HCT116 (cell line): ENCODE results near the gene TMEM62. TPM values are rescaled to one million over a fixed set of nuclear protein-coding genes. Genes with fewer than 3 reads are reported as not detected.

ENCODE experiments used
- ATAC-seq: fragments of 200-7000 bp; cut with Tn5 transposase; 2 replicates; pipeline ENCODE4 v1.9.1; 2020; ENCODE audit warnings: mild to moderate bottlenecking, moderate library complexity
- BruUV-seq: library from RNA; stranded (reverse); fragments of 400-500 nt; replicated peaks from 2 replicates; lab custom pipeline; 2021; lab: Mats Ljungman, UMichigan
- CTCF ChIA-PET: fragments of 300-600 bp; sonication (Branson Sonifier 250); formaldehyde crosslinking; loops from one replicate; lab custom pipeline; 2021; ENCODE audit warnings: antibody characterized with exemption; lab: Charles Lee
- POLR2A ChIA-PET: fragments of 300-600, 350-600 bp; sonication (Branson Sonifier 250); formaldehyde crosslinking; loops from one replicate; lab custom pipeline; 2021; ENCODE audit warnings: antibody characterized with exemption; lab: Charles Lee
- RAD21 ChIA-PET, 2 experiments: fragments of 300-600 bp; sonication (Branson Sonifier 250); formaldehyde crosslinking; loops; one replicate each; lab custom pipeline; 2023; ENCODE audit warnings: low total read pairs in 2 of 2; ENCODE audit not compliant: uncharacterized antibody in 2 of 2, unreplicated experiment in 2 of 2, low non-redundant PET in 1 of 2; lab: Charles Lee
- DNase-seq: peaks from one replicate; pipeline ENCODE4 v3.0.0-alpha.2; 2010; ENCODE audit warnings: low read depth, low spot score
- H2AFZ ChIP-seq: fragments of 200-600 bp; shearing (Covaris generic), sonication (generic); 2 replicates; pipeline ENCODE4 v1.6.1; 2017; ENCODE audit warnings: low read depth, mixed run types, mixed read lengths, antibody characterized with exemption, low read length; ENCODE audit not compliant: poor library complexity, severe bottlenecking
- H3K27ac ChIP-seq: 2 replicates; pipeline ENCODE4 v1.5.1; 2012; ENCODE audit warnings: low read depth, low read length
- H3K27me3 ChIP-seq: fragments of 200-600 bp; sonication (generic); 2 replicates; pipeline ENCODE4 v1.6.1; 2016; ENCODE audit warnings: mixed run types, low read length, mixed read lengths; ENCODE audit not compliant: insufficient read depth
- H3K36me3 ChIP-seq, 2 experiments: fragments of 200-500 bp in 1 of 2; fragments of 200-600 bp in 1 of 2; sonication (Bioruptor generic) in 1 of 2; sonication (generic) in 1 of 2; 2 replicates each; pipeline versions ENCODE4 v1.5.1 to v1.6.1; 2014 to 2016; ENCODE audit warnings: low read length in 2 of 2, inconsistent platforms in 1 of 2, mixed read lengths in 1 of 2, mixed run types in 1 of 2; ENCODE audit not compliant: insufficient read depth in 2 of 2, control insufficient read depth in 1 of 2
- H3K4me1 ChIP-seq, 2 experiments: fragments of 200-600 bp in 1 of 2; sonication (generic) in 1 of 2; 2 replicates each; pipeline versions ENCODE4 v1.5.1 to v1.6.1; 2012 to 2017; ENCODE audit warnings: low read length in 2 of 2, inconsistent platforms in 1 of 2, mild to moderate bottlenecking in 1 of 2, mixed read lengths in 1 of 2, mixed run types in 1 of 2, moderate library complexity in 1 of 2; ENCODE audit not compliant: insufficient read depth in 2 of 2, control insufficient read depth in 1 of 2
- H3K4me2 ChIP-seq: fragments of 200-600 bp; sonication (generic); 2 replicates; pipeline ENCODE4 v1.6.1; 2017; ENCODE audit warnings: mixed run types, low read length, mixed read lengths
- H3K4me3 ChIP-seq, 2 experiments: fragments of 200-600 bp in 1 of 2; sonication (generic) in 1 of 2; replicated peaks in 1 of 2; 2 replicates each; pipeline ENCODE4 v1.5.1; 2011 to 2016; ENCODE audit warnings: low read length in 2 of 2, control low read depth in 1 of 2, low read depth in 1 of 2, mild to moderate bottlenecking in 1 of 2, mixed read lengths in 1 of 2, mixed run types in 1 of 2
- H3K79me2 ChIP-seq: fragments of 200-600 bp; sonication (generic); 2 replicates; pipeline ENCODE4 v1.6.1; 2017; ENCODE audit warnings: mild to moderate bottlenecking, mixed run types, low read length, moderate library complexity, mixed read lengths; ENCODE audit not compliant: insufficient read depth
- H3K9ac ChIP-seq: fragments of 200-600 bp; sonication (generic); 2 replicates; pipeline ENCODE4 v1.6.1; 2016; ENCODE audit warnings: low read length, mixed read lengths
- H3K9me2 ChIP-seq: fragments of 200-600 bp; sonication (generic), shearing (Covaris generic); 2 replicates; pipeline ENCODE4 v1.6.1; 2017; ENCODE audit warnings: mixed run types, mild to moderate bottlenecking, moderate library complexity; ENCODE audit not compliant: insufficient read depth
- H3K9me3 ChIP-seq, 2 experiments: fragments of 200-500 bp in 1 of 2; fragments of 200-600 bp in 1 of 2; sonication (Bioruptor generic) in 1 of 2; sonication (generic) in 1 of 2; 2 replicates each; pipeline ENCODE4 v1.6.1; 2014 to 2017; ENCODE audit warnings: low read length in 2 of 2, mixed read lengths in 2 of 2, inconsistent platforms in 1 of 2, low read depth in 1 of 2, mild to moderate bottlenecking in 1 of 2, mixed run types in 1 of 2, moderate library complexity in 1 of 2; ENCODE audit not compliant: control insufficient read depth in 1 of 2, insufficient read depth in 1 of 2
- H4K20me1 ChIP-seq: fragments of 200-600 bp; sonication (generic), shearing (Covaris generic); 2 replicates; pipeline ENCODE4 v1.6.1; 2017; ENCODE audit warnings: mixed run types, mild to moderate bottlenecking, moderate library complexity; ENCODE audit not compliant: insufficient read depth
- CBX3 ChIP-seq: IDR thresholded peaks from 2 replicates; pipeline ENCODE4 v1.6.1; 2012; ENCODE audit warnings: low read depth
- EGR1 ChIP-seq: IDR thresholded peaks from 2 replicates; pipeline ENCODE4 v1.6.1; 2012; ENCODE audit warnings: low read depth
- ELF1 ChIP-seq: IDR thresholded peaks from 2 replicates; pipeline ENCODE4 v1.6.1; 2012; ENCODE audit warnings: low read depth, borderline replicate concordance
- EZH2phosphoT487 ChIP-seq: fragments of 200-600 bp; IDR thresholded peaks from 2 replicates; pipeline ENCODE4 v1.6.1; 2018; ENCODE audit warnings: antibody characterized with exemption, borderline replicate concordance
- FOSL1 ChIP-seq: IDR thresholded peaks from 2 replicates; pipeline ENCODE4 v1.6.1; 2012; ENCODE audit warnings: low read depth
- JUND ChIP-seq: IDR thresholded peaks from 2 replicates; pipeline ENCODE4 v1.6.1; 2012
- POLR2A ChIP-seq: IDR thresholded peaks from 2 replicates; pipeline ENCODE4 v1.7.0; 2011; ENCODE audit warnings: borderline replicate concordance; ENCODE audit not compliant: insufficient read depth, insufficient read length; ENCODE audit errors: extremely low read depth
- POLR2AphosphoS5 ChIP-seq: IDR thresholded peaks from 2 replicates; pipeline ENCODE4 v1.6.1; 2011; ENCODE audit warnings: mild to moderate bottlenecking, low read depth, low read length, moderate library complexity
- RAD21 ChIP-seq: IDR thresholded peaks from 2 replicates; pipeline ENCODE4 v1.6.1; 2012; ENCODE audit warnings: low read depth, mild to moderate bottlenecking
- SIN3A ChIP-seq: IDR thresholded peaks from 2 replicates; pipeline ENCODE4 v1.6.1; 2012; ENCODE audit warnings: low read depth
- SP1 ChIP-seq: IDR thresholded peaks from 2 replicates; pipeline ENCODE4 v1.6.1; 2012; ENCODE audit warnings: low read depth
- YY1 ChIP-seq: IDR thresholded peaks from 2 replicates; pipeline ENCODE4 v1.6.1; 2011; ENCODE audit warnings: low read length, low read depth, moderate library complexity, mild to moderate bottlenecking; ENCODE audit not compliant: insufficient replicate concordance; ENCODE audit errors: extremely low read depth
- ZFX ChIP-seq: fragments of 450-650 bp; IDR thresholded peaks from 2 replicates; pipeline ENCODE4 v1.6.1; 2017
- ZNF274 ChIP-seq: fragments of 200-500 bp; sonication (Bioruptor generic); IDR thresholded peaks from 2 replicates; pipeline ENCODE4 v1.6.1; 2014; ENCODE audit warnings: mild to moderate bottlenecking, low read depth, low read length, inconsistent platforms
- intact Hi-C: fragments of 100-400 bp; cut with micrococcal nuclease; formaldehyde crosslinking; loops from 2 replicates; pipeline ENCODE4 v1.10.0; 2022
- total RNA-seq: library from RNA; stranded (reverse); gene quantifications from one replicate; pipeline ENCODE4 v1.2.1, GENCODE V29; 2021; ENCODE audit not compliant: unreplicated experiment
- TF ChIP-seq, protein P1 (sequence below): IDR thresholded peaks from 2 replicates; pipeline ENCODE4 v1.6.1; 2011; ENCODE audit warnings: mild to moderate bottlenecking, low read length, moderate library complexity; ENCODE audit not compliant: insufficient replicate concordance; ENCODE audit errors: extremely low read depth
- TF ChIP-seq, protein P2 (sequence below): IDR thresholded peaks from 2 replicates; pipeline ENCODE4 v1.6.1; 2012
- TF ChIP-seq, protein P3 (sequence below): IDR thresholded peaks from 2 replicates; pipeline ENCODE4 v1.6.1; 2012; ENCODE audit warnings: low read depth
- TF ChIP-seq, protein P4 (sequence below), 3 experiments: fragments of 200-600 bp in 1 of 3; sonication (generic) in 1 of 3; IDR thresholded peaks in 2 of 3; conservative IDR thresholded peaks in 1 of 3; 2 replicates each; pipeline ENCODE4 v1.5.1; 2012 to 2017; ENCODE audit warnings: low read depth in 2 of 3, low read length in 2 of 3, antibody characterized with exemption in 1 of 3, borderline replicate concordance in 1 of 3, control low read depth in 1 of 3, mild to moderate bottlenecking in 1 of 3, mixed read lengths in 1 of 3, mixed run types in 1 of 3, moderate library complexity in 1 of 3; ENCODE audit not compliant: insufficient read depth in 1 of 3
- TF ChIP-seq, protein P5 (sequence below): IDR thresholded peaks from 2 replicates; pipeline ENCODE4 v1.6.1; 2012

The TMEM62 gene
- total RNA-seq, 1 experiment from 2014 or later, result 8.8 TPM

DNA sequence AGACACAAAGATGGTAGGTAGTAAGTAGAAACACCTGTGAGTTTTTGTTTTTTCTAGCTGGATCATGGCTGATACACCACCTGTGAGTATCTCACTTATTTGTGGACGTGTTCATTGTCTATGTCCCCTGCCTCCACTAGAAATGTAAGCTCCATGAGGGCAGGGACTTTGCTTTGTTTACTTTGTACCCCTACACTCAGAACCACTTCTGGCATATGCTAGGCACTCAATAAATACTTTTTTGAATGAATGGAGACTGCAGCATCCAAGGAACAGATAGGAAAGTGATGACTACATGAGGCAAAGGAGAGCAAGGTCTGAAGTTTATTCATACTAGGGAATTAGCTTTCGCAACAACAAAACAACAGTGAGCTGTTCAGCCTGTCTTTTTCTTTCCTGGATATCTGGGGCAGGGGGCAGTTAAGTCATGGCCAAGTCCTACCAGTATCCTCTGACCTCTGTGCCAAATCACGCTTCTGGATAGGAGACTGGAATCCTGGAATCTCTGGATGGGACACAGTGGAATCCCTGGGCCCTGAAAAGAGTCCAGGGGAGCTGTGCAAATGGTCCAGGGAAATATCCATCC, 99.0 kb downstream of the TMEM62 start:
- Histone ChIP-seq H3K27me3 (no peaks in the 10 kb centered on the region), H3K4me3 (no peak overlapping the region), H3K4me2 (no peak overlapping the region), H3K9me3 (no peaks in the 10 kb centered on the region), H2AFZ (no peak overlapping the region), H3K9me2 (no peaks in the 10 kb centered on the region), H3K36me3 (no peaks in the 10 kb centered on the region), H3K27ac (no peak overlapping the region), H3K9ac (no peak overlapping the region), H3K4me1 (no peaks in the 10 kb centered on the region), H3K79me2 (no peaks in the 10 kb centered on the region), H4K20me1 (no peaks in the 10 kb centered on the region)
- intact Hi-C loops, result no loop called here
- ATAC-seq (no peak), DNase-seq (no peak)
- ChIA-PET RAD21 (no interaction called here), CTCF (no interaction called here), POLR2A (no interaction called here)
- BruUV-seq, result no TSS peak
- TF ChIP-seq FOSL1 (no peak), POLR2A (no peak), YY1 (no peak), EZH2phosphoT487 (no peak), ZNF274 (no peak), JUND (no peak), POLR2AphosphoS5 (no peak), EGR1 (no peak), SP1 (no peak), SIN3A (no peak), ZFX (no peak), ELF1 (no peak), RAD21 (no peak), CBX3 (no peak)
- TF ChIP-seq, protein P1, sequence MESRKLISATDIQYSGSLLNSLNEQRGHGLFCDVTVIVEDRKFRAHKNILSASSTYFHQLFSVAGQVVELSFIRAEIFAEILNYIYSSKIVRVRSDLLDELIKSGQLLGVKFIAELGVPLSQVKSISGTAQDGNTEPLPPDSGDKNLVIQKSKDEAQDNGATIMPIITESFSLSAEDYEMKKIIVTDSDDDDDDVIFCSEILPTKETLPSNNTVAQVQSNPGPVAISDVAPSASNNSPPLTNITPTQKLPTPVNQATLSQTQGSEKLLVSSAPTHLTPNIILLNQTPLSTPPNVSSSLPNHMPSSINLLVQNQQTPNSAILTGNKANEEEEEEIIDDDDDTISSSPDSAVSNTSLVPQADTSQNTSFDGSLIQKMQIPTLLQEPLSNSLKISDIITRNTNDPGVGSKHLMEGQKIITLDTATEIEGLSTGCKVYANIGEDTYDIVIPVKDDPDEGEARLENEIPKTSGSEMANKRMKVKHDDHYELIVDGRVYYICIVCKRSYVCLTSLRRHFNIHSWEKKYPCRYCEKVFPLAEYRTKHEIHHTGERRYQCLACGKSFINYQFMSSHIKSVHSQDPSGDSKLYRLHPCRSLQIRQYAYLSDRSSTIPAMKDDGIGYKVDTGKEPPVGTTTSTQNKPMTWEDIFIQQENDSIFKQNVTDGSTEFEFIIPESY, result no peak
- TF ChIP-seq, protein P2, sequence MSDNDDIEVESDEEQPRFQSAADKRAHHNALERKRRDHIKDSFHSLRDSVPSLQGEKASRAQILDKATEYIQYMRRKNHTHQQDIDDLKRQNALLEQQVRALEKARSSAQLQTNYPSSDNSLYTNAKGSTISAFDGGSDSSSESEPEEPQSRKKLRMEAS, result no peak
- TF ChIP-seq, protein P3, sequence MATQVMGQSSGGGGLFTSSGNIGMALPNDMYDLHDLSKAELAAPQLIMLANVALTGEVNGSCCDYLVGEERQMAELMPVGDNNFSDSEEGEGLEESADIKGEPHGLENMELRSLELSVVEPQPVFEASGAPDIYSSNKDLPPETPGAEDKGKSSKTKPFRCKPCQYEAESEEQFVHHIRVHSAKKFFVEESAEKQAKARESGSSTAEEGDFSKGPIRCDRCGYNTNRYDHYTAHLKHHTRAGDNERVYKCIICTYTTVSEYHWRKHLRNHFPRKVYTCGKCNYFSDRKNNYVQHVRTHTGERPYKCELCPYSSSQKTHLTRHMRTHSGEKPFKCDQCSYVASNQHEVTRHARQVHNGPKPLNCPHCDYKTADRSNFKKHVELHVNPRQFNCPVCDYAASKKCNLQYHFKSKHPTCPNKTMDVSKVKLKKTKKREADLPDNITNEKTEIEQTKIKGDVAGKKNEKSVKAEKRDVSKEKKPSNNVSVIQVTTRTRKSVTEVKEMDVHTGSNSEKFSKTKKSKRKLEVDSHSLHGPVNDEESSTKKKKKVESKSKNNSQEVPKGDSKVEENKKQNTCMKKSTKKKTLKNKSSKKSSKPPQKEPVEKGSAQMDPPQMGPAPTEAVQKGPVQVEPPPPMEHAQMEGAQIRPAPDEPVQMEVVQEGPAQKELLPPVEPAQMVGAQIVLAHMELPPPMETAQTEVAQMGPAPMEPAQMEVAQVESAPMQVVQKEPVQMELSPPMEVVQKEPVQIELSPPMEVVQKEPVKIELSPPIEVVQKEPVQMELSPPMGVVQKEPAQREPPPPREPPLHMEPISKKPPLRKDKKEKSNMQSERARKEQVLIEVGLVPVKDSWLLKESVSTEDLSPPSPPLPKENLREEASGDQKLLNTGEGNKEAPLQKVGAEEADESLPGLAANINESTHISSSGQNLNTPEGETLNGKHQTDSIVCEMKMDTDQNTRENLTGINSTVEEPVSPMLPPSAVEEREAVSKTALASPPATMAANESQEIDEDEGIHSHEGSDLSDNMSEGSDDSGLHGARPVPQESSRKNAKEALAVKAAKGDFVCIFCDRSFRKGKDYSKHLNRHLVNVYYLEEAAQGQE, result no peak
- TF ChIP-seq, protein P4, sequence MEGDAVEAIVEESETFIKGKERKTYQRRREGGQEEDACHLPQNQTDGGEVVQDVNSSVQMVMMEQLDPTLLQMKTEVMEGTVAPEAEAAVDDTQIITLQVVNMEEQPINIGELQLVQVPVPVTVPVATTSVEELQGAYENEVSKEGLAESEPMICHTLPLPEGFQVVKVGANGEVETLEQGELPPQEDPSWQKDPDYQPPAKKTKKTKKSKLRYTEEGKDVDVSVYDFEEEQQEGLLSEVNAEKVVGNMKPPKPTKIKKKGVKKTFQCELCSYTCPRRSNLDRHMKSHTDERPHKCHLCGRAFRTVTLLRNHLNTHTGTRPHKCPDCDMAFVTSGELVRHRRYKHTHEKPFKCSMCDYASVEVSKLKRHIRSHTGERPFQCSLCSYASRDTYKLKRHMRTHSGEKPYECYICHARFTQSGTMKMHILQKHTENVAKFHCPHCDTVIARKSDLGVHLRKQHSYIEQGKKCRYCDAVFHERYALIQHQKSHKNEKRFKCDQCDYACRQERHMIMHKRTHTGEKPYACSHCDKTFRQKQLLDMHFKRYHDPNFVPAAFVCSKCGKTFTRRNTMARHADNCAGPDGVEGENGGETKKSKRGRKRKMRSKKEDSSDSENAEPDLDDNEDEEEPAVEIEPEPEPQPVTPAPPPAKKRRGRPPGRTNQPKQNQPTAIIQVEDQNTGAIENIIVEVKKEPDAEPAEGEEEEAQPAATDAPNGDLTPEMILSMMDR (IDR thresholded peaks at IDR 0.05 in 2 of 3, conservative IDR thresholded peaks at IDR 0.05 in 1 of 3; ENCODE audit: borderline replicate concordance in 1 of 3, insufficient read depth in 1 of 3, low read depth in 2 of 3, low read length in 2 of 3), result no peak
- TF ChIP-seq, protein P5, sequence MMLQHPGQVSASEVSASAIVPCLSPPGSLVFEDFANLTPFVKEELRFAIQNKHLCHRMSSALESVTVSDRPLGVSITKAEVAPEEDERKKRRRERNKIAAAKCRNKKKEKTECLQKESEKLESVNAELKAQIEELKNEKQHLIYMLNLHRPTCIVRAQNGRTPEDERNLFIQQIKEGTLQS, result no peak
